IMR-90 (cell line): ENCODE data around the gene NEXN.
A peak's percentile ranks its signal among the peaks of the same experiment; 100 is the strongest.

Source experiments
- BHLHE40 ChIP-seq: fragments of 150-350 bp; IDR thresholded peaks from 2 replicates; pipeline ENCODE4 v1.6.1; 2016; ENCODE audit warnings: mild to moderate bottlenecking, low read depth, low read length
- CEBPB ChIP-seq: IDR thresholded peaks from 2 replicates; pipeline ENCODE4 v1.6.1; 2012; ENCODE audit warnings: low read depth, low read length, improper control_type of control experiment
- CTCF ChIP-seq: conservative IDR thresholded peaks from 2 replicates; pipeline ENCODE4 v1.5.1; 2012; ENCODE audit warnings: mild to moderate bottlenecking, low read depth, low read length, improper control_type of control experiment
- ELK1 ChIP-seq: fragments of 150-350 bp; IDR thresholded peaks from 2 replicates; pipeline ENCODE4 v1.6.1; 2016; ENCODE audit warnings: low read depth, mild to moderate bottlenecking, low read length, moderate library complexity, borderline replicate concordance
- FOS ChIP-seq: fragments of 150-350 bp; IDR thresholded peaks from 2 replicates; pipeline ENCODE4 v1.6.1; 2016; ENCODE audit warnings: low read depth, low read length
- MAFK ChIP-seq: IDR thresholded peaks from 2 replicates; pipeline ENCODE4 v1.6.1; 2012; ENCODE audit warnings: low read depth, low read length, improper control_type of control experiment
- MAZ ChIP-seq: IDR thresholded peaks from 2 replicates; pipeline ENCODE4 v1.6.1; 2012; ENCODE audit warnings: low read depth, mild to moderate bottlenecking, low read length, improper control_type of control experiment, moderate library complexity, borderline replicate concordance
- POLR2A ChIP-seq: IDR thresholded peaks from 2 replicates; pipeline ENCODE4 v1.6.1; 2012; ENCODE audit warnings: mild to moderate bottlenecking, low read depth, low read length
- RAD21 ChIP-seq: IDR thresholded peaks from 2 replicates; pipeline ENCODE4 v1.6.1; 2012; ENCODE audit warnings: low read length, improper control_type of control experiment
- RCOR1 ChIP-seq: IDR thresholded peaks from 2 replicates; pipeline ENCODE4 v1.6.1; 2012; ENCODE audit warnings: mild to moderate bottlenecking, low read length, improper control_type of control experiment; ENCODE audit not compliant: insufficient replicate concordance
- RFX5 ChIP-seq: IDR thresholded peaks from 2 replicates; pipeline ENCODE4 v1.8.0; 2012; ENCODE audit warnings: low read depth, mild to moderate bottlenecking, low read length, moderate library complexity
- SMC3 ChIP-seq: fragments of 150-350 bp; IDR thresholded peaks from 2 replicates; pipeline ENCODE4 v1.6.1; 2016; ENCODE audit warnings: low read depth, mild to moderate bottlenecking, antibody characterized with exemption, low read length, moderate library complexity
- USF2 ChIP-seq: fragments of 150-350 bp; IDR thresholded peaks from 2 replicates; pipeline ENCODE4 v1.6.1; 2017; ENCODE audit warnings: mild to moderate bottlenecking, antibody characterized with exemption, low read length, low read depth

- TF ChIP-seq POLR2A (no peak; the same call in 1 of the 2 replicates), CTCF (no peak), RFX5 (no peak), BHLHE40 (no peak), RCOR1 (no peak), RAD21 (no peak), CEBPB (no peak), MAFK (no peak), MAZ (peak; percentile 41; the same call in 1 of the 2 replicates), SMC3 (no peak), USF2 (no peak), ELK1 (no peak), FOS (no peak)
Observed at GRCh38 chr1:77888081-77888780, at the start of gene NEXN.
